Stimulated activated CD8-positive, alpha-beta memory T cell treated with anti-CD3 and anti-CD28 coated beads, Interleukin-7, amount 100 ng/mL, for 48 hours (primary cell): ENCODE data around the gene RAB12.
"Not testable (repeated sequence)": the region's sequence is repeated elsewhere in the genome, so short reads cannot be mapped to it uniquely, and the experiment has no call there.

Source experiments
- DNase-seq, 2 donors: peaks; one replicate each; pipeline ENCODE4 v3.0.0-alpha.2; 2020; ENCODE audit warnings: low read depth in 1 of 2; ENCODE audit errors: extremely low read depth in 1 of 2

RAB12 gene

GRCh38 chr18:8611916-8612576 lies 2.8 kb downstream of the RAB12 start:
- DNase-seq, result no peak

- DNase-seq, result no peak
Observed at GRCh38 chr18:8614875-8615274, 5.6 kb downstream of the RAB12 start.

GRCh38 chr18:8615397-8616027 lies 6.3 kb downstream of the RAB12 start:
- no peak for DNase-seq

- DNase-seq, result no peak
Observed at GRCh38 chr18:8616028-8616401, 6.8 kb downstream of the RAB12 start.

- no peak for DNase-seq
Observed at GRCh38 chr18:8617907-8618306, 8.7 kb downstream of the RAB12 start.

GRCh38 chr18:8619041-8619440 lies 9.8 kb downstream of the RAB12 start:
- DNase-seq, result no peak

GRCh38 chr18:8619835-8620577 lies 10.8 kb downstream of the RAB12 start:
- no peak for DNase-seq

GRCh38 chr18:8620845-8621244 lies 11.6 kb downstream of the RAB12 start:
- no peak for DNase-seq

- not testable (repeated sequence) for DNase-seq
Observed at GRCh38 chr18:8622625-8623024, 13.4 kb downstream of the RAB12 start.

GRCh38 chr18:8623549-8624106 lies 14.4 kb downstream of the RAB12 start:
- no peak for DNase-seq

- DNase-seq, result no peak
Observed at GRCh38 chr18:8625461-8626092, 16.3 kb downstream of the RAB12 start.

GRCh38 chr18:8626414-8627106 lies 17.3 kb downstream of the RAB12 start:
- DNase-seq, result no peak

- no peak for DNase-seq
Observed at GRCh38 chr18:8627107-8627472, 17.9 kb downstream of the RAB12 start.

GRCh38 chr18:8627540-8627939 lies 18.3 kb downstream of the RAB12 start:
- DNase-seq, result no peak

- no peak for DNase-seq
Observed at GRCh38 chr18:8629602-8630001, 20.4 kb downstream of the RAB12 start.

GRCh38 chr18:8630546-8630945 lies 21.3 kb downstream of the RAB12 start:
- no peak for DNase-seq

GRCh38 chr18:8631265-8631664 lies 22.0 kb downstream of the RAB12 start:
- no peak for DNase-seq

GRCh38 chr18:8632386-8632785 lies 23.1 kb downstream of the RAB12 start:
- no peak for DNase-seq

- no peak for DNase-seq
Observed at GRCh38 chr18:8634508-8634907, 25.3 kb downstream of the RAB12 start.

GRCh38 chr18:8635087-8635486 lies 25.9 kb downstream of the RAB12 start:
- no peak for DNase-seq

GRCh38 chr18:8639762-8640161 lies 30.5 kb downstream of the RAB12 start:
- DNase-seq, result no peak
